Omental fat pad (tissue), 4 donors: ENCODE measurements around the gene CNTN2. TPM values are rescaled to one million over a fixed set of nuclear protein-coding genes. Genes with fewer than 3 reads are reported as not detected.

Experiments used
- ATAC-seq: fragments of 150-250 bp; one replicate; pipeline ENCODE4 v1.9.1; 2016; ENCODE audit warnings: mild to moderate bottlenecking, moderate library complexity; ENCODE audit not compliant: low FRiP score
- DNase-seq: peaks from one replicate; pipeline ENCODE4 v3.0.0-alpha.2; 2019; ENCODE audit warnings: low spot score
- CTCF ChIP-seq, 3 donors: fragments of 450-650 bp; IDR thresholded peaks; one replicate each; pipeline ENCODE4 v1.5.1; 2016 to 2017; ENCODE audit warnings: antibody characterized with exemption in 3 of 3, mild to moderate bottlenecking in 3 of 3, moderate library complexity in 2 of 3
- total RNA-seq, 4 donors: library from RNA; depleted of rRNA; stranded (reverse); fragments of >200 nt; gene quantifications; one replicate each; pipeline ENCODE4 v1.1.0, GENCODE V29; 2016

CNTN2 gene
- total RNA-seq, 4 donors from 2014 or later: 0.47 TPM; not detected in 3

DNA sequence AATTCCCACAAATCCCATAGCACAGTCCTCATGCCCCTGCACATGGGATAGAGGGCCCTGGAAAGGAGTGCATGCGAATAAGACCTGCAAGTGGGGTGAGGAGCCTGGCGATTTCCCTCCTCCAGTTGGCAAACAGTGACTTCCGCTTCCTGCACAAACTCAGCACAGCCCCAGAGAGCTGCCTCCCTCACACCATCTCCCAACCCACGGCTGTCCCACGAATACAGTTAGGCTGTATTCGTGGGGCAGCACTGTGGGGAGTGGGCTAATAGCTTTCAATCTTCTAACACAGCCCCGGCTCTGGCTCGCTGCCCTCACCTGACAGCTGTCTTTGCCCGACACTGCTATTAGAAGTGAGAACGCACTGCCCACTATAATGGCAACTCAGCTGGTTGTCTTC, 28.2 kb upstream of the CNTN2 start:
- no peak for DNase-seq
- no peak for ATAC-seq
- no peak for TF ChIP-seq CTCF (IDR thresholded peaks at IDR 0.05)

DNA sequence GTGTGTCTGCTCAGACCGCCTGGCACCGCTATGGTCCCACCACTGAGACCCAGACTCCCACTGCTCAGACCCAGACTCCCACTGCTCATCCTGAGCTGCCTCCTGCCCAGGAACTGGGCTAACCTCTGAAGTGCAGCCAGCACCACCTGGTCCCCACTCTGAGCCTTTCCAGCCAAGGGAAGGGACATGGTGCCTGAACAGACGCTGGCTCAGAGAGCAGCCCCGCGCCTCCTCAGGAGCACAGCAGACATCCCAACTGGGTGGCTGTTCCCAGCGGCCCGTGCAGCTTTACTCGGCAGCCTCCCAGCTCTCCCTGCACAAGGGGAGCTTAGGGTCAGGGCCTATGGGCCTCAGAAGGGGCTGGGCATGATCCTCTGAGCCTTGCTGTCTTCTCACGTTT, 27.8 kb upstream of the CNTN2 start:
- no peak for TF ChIP-seq CTCF (IDR thresholded peaks at IDR 0.05)
- ATAC-seq (no peak), DNase-seq (no peak)

GRCh38 chr1:205016075-205016474, 26.9 kb upstream of the CNTN2 start:
- no peak for TF ChIP-seq CTCF (IDR thresholded peaks at IDR 0.05)
- no peak for ATAC-seq
- DNase-seq: no peak

DNA sequence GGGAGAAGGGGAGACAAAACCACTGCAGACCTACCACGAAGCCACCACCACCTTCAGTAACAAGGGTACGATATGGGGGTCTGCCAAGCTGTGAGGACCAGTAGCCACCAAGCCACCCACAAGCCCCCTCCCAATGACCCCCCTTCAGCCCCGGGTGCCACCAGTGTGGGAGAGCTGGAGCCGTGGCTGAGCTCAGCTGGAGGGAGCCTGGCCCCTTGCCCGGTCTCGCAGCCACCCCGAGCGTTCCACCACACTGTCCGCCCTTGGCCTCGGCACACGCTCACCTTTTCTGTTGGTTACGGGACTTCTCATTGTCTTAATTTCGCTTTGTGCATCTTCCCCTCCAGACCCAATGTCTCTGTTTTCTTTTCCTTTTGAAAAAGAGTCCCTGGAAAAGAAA, 26.4 kb upstream of the CNTN2 start:
- no peak for TF ChIP-seq CTCF (IDR thresholded peaks at IDR 0.05)
- DNase-seq (no peak), ATAC-seq (no peak)

- DNase-seq (no peak), ATAC-seq (no peak)
- TF ChIP-seq CTCF (IDR thresholded peaks at IDR 0.05): no peak
Observed at GRCh38 chr1:205017001-205017400, 26.0 kb upstream of the CNTN2 start.

GRCh38 chr1:205017766-205018165, 25.2 kb upstream of the CNTN2 start:
- ATAC-seq (no peak), DNase-seq (no peak)
- no peak for TF ChIP-seq CTCF (IDR thresholded peaks at IDR 0.05)

DNA sequence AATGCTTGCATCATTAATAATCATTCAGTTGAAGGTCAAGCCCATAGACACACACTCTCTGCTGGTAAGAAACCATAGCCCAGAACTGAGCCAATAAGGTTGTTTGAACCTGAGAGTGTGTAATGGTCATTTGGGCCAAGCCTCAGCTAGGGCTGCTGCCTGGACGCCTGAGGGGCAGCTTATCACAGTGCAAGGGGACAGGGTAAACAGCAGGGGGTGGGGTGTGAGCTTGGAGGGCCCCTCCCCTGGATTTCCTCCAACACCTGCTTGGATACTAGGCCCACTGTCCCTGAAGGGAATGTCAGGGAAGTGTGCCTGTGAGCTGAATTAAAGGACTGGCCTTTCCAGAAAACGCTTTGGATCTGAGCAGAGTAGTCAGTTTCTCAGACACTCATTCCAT, 24.6 kb upstream of the CNTN2 start:
- no peak for ATAC-seq
- TF ChIP-seq CTCF (IDR thresholded peaks at IDR 0.05): no peak
- no peak for DNase-seq
